ENCODE results near the gene PSMC4.
A peak's percentile ranks its signal among the peaks of the same experiment; 100 is the strongest.

Gene PSMC4

DNA sequence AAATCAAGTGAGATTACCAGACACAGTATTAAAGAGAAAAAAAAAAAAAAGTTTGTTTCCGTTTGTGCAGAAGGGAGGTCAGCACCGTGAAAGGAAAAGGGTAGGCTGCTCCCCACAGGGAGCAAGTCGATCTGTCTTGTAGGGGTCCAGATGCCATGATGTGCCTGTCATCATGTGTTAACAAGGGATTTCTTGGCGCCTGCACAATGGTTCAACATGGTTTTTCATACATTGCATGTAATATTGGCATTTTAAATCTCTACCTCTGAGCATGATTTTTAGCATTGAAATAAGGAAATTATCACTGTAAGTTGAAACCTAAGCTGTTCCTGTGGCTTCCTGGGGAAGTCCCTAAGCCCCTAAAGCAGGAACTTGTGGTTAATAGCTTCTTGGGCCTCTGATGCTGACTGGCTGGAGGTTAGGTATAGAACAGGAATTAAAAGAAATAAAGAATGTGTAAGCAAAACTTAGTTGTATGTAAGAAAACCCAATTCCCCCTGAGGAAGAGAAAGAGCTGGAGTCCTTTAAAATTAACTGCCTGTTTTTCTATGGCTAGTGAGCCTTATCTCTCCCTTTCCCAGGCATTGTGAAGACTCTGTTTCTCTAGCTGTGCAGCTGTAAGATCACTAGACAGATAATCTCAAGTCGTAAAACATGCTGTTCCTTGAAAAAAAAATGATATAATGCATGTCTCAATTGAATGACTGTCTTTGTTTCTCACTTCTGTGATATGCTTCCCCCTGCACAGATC, 29.2 kb upstream of the PSMC4 start:
- TF ChIP-seq, protein P1, sequence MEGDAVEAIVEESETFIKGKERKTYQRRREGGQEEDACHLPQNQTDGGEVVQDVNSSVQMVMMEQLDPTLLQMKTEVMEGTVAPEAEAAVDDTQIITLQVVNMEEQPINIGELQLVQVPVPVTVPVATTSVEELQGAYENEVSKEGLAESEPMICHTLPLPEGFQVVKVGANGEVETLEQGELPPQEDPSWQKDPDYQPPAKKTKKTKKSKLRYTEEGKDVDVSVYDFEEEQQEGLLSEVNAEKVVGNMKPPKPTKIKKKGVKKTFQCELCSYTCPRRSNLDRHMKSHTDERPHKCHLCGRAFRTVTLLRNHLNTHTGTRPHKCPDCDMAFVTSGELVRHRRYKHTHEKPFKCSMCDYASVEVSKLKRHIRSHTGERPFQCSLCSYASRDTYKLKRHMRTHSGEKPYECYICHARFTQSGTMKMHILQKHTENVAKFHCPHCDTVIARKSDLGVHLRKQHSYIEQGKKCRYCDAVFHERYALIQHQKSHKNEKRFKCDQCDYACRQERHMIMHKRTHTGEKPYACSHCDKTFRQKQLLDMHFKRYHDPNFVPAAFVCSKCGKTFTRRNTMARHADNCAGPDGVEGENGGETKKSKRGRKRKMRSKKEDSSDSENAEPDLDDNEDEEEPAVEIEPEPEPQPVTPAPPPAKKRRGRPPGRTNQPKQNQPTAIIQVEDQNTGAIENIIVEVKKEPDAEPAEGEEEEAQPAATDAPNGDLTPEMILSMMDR (IDR thresholded peaks at IDR 0.05; ENCODE audit: low read depth, low read length, missing control alignments): no peak
- DNase-seq (ENCODE audit: low read depth): peak; percentile 67
- H3K4me3 ChIP-seq (ENCODE audit: low read depth, low read length): no peak overlapping the region; the same call in 1 of the 2 replicates

DNA sequence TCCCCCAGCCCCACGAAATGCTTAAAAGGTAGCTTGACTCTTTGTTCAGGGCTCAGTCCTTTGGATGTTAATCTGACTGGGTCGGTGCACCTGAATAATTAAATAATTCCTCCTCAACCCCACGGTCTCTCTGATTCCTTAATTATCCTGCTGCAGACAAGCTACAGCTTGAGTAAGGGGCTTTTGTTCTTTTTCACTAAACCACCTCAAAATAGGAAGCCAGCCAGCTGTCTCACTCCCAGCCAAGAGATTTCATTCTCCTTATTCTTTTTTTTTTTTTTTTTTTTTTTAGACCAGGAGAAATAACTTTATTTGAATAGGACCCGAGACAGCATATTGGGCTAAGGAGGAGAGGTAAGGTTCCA, 28.6 kb upstream of the PSMC4 start:
- no peak for DNase-seq (ENCODE audit: low read depth)
- TF ChIP-seq, protein P1 (IDR thresholded peaks at IDR 0.05; ENCODE audit: low read depth, low read length, missing control alignments): no peak
- H3K4me3 ChIP-seq (ENCODE audit: low read depth, low read length): no peak overlapping the region

DNA sequence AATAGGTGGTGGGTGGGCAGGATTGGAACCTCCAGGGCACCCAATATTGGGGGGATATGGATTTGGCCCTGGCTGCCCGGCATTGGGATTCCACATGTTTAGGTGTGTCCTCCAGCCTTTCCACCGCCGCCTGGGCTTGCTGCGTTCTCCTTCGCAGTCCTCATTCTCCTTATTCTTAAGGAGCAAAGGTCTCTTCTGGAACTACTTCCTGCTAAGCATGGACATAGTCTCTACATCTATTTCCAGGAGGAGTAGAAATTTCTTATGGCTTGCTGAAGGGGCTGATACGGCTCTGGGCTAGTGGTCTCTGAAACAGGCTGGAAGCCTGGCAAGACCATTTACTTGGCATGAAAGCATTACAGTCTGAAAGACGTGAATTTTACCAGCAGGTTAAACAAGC, 27.4 kb upstream of the PSMC4 start:
- no peak overlapping the region for H3K4me3 ChIP-seq (ENCODE audit: low read depth, low read length)
- TF ChIP-seq, protein P1 (IDR thresholded peaks at IDR 0.05; ENCODE audit: low read depth, low read length, missing control alignments): no peak
- no peak for DNase-seq (ENCODE audit: low read depth)

DNA sequence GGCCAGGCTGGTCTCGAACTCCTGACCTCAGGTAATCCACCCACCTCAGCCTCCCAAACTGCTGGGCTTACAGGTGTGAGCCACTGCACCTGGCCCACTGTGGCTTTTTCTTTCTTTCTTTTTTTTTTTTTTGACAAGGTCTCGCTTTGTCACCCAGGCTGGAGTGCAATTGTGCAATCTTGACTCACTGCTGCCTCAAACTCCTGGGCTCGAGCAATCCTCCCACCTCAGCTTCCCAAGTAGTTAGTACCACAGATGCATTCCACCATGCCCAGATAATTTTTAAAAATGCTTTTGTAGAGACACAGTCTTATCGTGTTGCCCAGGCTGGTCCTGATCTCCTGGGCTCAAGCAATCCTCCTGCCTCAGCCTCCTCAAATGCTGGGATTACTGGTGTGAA, 24.4 kb upstream of the PSMC4 start:
- TF ChIP-seq, protein P1 (IDR thresholded peaks at IDR 0.05; ENCODE audit: low read depth, low read length, missing control alignments): no peak
- no peak for DNase-seq (ENCODE audit: low read depth)

DNA sequence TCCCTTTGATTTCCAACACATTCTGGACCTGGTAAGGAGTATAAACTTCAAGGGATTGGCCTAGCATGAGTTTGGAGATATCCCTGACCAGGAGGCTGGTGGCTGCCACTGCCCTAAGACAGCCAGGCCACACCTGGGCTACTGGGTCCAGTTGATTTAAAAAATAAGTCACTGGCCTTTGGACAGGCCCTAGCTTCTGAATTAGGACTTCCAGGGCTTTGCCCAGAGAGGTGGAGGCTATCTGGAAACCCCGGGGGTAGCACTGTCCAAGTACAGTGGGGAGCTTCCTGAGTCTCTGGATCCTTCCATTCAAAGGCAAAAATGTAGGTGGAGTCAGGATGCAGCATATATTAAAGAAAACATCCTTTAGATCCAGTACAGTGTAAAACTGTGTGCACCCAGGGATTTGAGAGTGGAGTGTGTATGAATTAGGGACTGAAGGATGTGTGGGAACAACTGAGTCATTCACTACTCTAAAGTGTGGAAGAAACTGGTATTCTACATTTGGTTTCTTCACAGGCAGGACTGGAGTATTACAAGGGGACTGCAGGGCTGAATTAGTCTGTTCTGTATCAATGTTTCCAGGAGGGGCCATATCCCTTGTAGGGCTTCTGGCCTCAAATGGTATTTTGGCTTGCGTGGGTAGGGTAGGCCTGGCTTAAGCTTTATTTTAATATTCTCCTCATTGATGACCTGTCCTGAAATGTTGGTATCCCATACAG, 21.8 kb upstream of the PSMC4 start:
- TF ChIP-seq, protein P1 (IDR thresholded peaks at IDR 0.05; ENCODE audit: low read depth, low read length, missing control alignments): no peak

More for the DNA sequence above, 24.4 kb upstream of the PSMC4 start:
- no peak overlapping the region for H3K4me3 ChIP-seq (ENCODE audit: low read depth, low read length)

DNA sequence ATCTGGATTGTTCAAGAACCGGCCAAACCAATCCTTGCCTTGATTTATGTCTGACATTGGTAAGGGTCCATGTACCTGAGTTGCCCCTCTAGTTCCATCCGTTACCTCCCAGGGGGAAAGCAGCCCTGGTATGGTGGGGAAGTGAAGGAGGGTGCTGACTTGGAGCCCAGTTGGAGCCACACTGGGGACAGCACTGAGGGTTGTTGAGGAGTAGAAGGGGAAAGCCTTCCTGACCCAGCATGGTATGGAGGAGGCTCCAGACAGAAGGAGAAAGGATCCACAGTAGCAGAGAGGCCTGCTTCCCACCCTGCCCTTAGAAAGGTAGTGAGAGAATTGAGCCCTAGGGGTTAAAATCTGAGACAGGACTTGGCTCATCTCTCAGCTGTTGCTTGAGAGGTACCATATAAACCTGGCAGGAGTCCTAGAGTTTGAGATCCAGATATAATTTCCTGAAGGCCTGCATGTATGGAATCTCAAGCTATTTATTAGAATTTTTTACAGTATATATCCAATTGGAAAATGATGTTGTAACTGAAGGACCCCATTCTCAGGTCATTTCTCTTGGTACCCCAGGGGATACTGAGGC, 19.8 kb upstream of the PSMC4 start:
- TF ChIP-seq, protein P1 (IDR thresholded peaks at IDR 0.05; ENCODE audit: low read depth, low read length, missing control alignments): no peak
- no peak overlapping the region for H3K4me3 ChIP-seq (ENCODE audit: low read depth, low read length)
- no peak for DNase-seq (ENCODE audit: low read depth)

More for the DNA sequence above, 21.8 kb upstream of the PSMC4 start:
- H3K4me3 ChIP-seq (ENCODE audit: low read depth, low read length): no peak overlapping the region
- DNase-seq (ENCODE audit: low read depth): no peak

All from GM12864 (cell line).